HCT116 (cell line): ENCODE results near the gene ERLEC1. TPM values are rescaled to one million over a fixed set of nuclear protein-coding genes. Genes with fewer than 3 reads are reported as not detected.

ENCODE experiments used
- ATAC-seq: fragments of 200-7000 bp; cut with Tn5 transposase; 2 replicates; pipeline ENCODE4 v1.9.1; 2020; ENCODE audit warnings: mild to moderate bottlenecking, moderate library complexity
- BruUV-seq: library from RNA; stranded (reverse); fragments of 400-500 nt; replicated peaks from 2 replicates; lab custom pipeline; 2021; lab: Mats Ljungman, UMichigan
- CTCF ChIA-PET: fragments of 300-600 bp; sonication (Branson Sonifier 250); formaldehyde crosslinking; loops from one replicate; lab custom pipeline; 2021; ENCODE audit warnings: antibody characterized with exemption; lab: Charles Lee
- POLR2A ChIA-PET: fragments of 300-600, 350-600 bp; sonication (Branson Sonifier 250); formaldehyde crosslinking; loops from one replicate; lab custom pipeline; 2021; ENCODE audit warnings: antibody characterized with exemption; lab: Charles Lee
- RAD21 ChIA-PET, 2 experiments: fragments of 300-600 bp; sonication (Branson Sonifier 250); formaldehyde crosslinking; loops; one replicate each; lab custom pipeline; 2023; ENCODE audit warnings: low total read pairs in 2 of 2; ENCODE audit not compliant: uncharacterized antibody in 2 of 2, unreplicated experiment in 2 of 2, low non-redundant PET in 1 of 2; lab: Charles Lee
- DNase-seq: peaks from one replicate; pipeline ENCODE4 v3.0.0-alpha.2; 2010; ENCODE audit warnings: low read depth, low spot score
- H2AFZ ChIP-seq: fragments of 200-600 bp; shearing (Covaris generic), sonication (generic); 2 replicates; pipeline ENCODE4 v1.6.1; 2017; ENCODE audit warnings: low read depth, mixed run types, mixed read lengths, antibody characterized with exemption, low read length; ENCODE audit not compliant: poor library complexity, severe bottlenecking
- H3K27ac ChIP-seq: 2 replicates; pipeline ENCODE4 v1.5.1; 2012; ENCODE audit warnings: low read depth, low read length
- H3K27me3 ChIP-seq: fragments of 200-600 bp; sonication (generic); 2 replicates; pipeline ENCODE4 v1.6.1; 2016; ENCODE audit warnings: mixed run types, low read length, mixed read lengths; ENCODE audit not compliant: insufficient read depth
- H3K36me3 ChIP-seq, 2 experiments: fragments of 200-500 bp in 1 of 2; fragments of 200-600 bp in 1 of 2; sonication (Bioruptor generic) in 1 of 2; sonication (generic) in 1 of 2; 2 replicates each; pipeline versions ENCODE4 v1.5.1 to v1.6.1; 2014 to 2016; ENCODE audit warnings: low read length in 2 of 2, inconsistent platforms in 1 of 2, mixed read lengths in 1 of 2, mixed run types in 1 of 2; ENCODE audit not compliant: insufficient read depth in 2 of 2, control insufficient read depth in 1 of 2
- H3K4me1 ChIP-seq, 2 experiments: fragments of 200-600 bp in 1 of 2; sonication (generic) in 1 of 2; 2 replicates each; pipeline versions ENCODE4 v1.5.1 to v1.6.1; 2012 to 2017; ENCODE audit warnings: low read length in 2 of 2, inconsistent platforms in 1 of 2, mild to moderate bottlenecking in 1 of 2, mixed read lengths in 1 of 2, mixed run types in 1 of 2, moderate library complexity in 1 of 2; ENCODE audit not compliant: insufficient read depth in 2 of 2, control insufficient read depth in 1 of 2
- H3K4me2 ChIP-seq: fragments of 200-600 bp; sonication (generic); 2 replicates; pipeline ENCODE4 v1.6.1; 2017; ENCODE audit warnings: mixed run types, low read length, mixed read lengths
- H3K4me3 ChIP-seq, 2 experiments: fragments of 200-600 bp in 1 of 2; sonication (generic) in 1 of 2; replicated peaks in 1 of 2; 2 replicates each; pipeline ENCODE4 v1.5.1; 2011 to 2016; ENCODE audit warnings: low read length in 2 of 2, control low read depth in 1 of 2, low read depth in 1 of 2, mild to moderate bottlenecking in 1 of 2, mixed read lengths in 1 of 2, mixed run types in 1 of 2
- H3K79me2 ChIP-seq: fragments of 200-600 bp; sonication (generic); 2 replicates; pipeline ENCODE4 v1.6.1; 2017; ENCODE audit warnings: mild to moderate bottlenecking, mixed run types, low read length, moderate library complexity, mixed read lengths; ENCODE audit not compliant: insufficient read depth
- H3K9ac ChIP-seq: fragments of 200-600 bp; sonication (generic); 2 replicates; pipeline ENCODE4 v1.6.1; 2016; ENCODE audit warnings: low read length, mixed read lengths
- H3K9me2 ChIP-seq: fragments of 200-600 bp; sonication (generic), shearing (Covaris generic); 2 replicates; pipeline ENCODE4 v1.6.1; 2017; ENCODE audit warnings: mixed run types, mild to moderate bottlenecking, moderate library complexity; ENCODE audit not compliant: insufficient read depth
- H3K9me3 ChIP-seq, 2 experiments: fragments of 200-500 bp in 1 of 2; fragments of 200-600 bp in 1 of 2; sonication (Bioruptor generic) in 1 of 2; sonication (generic) in 1 of 2; 2 replicates each; pipeline ENCODE4 v1.6.1; 2014 to 2017; ENCODE audit warnings: low read length in 2 of 2, mixed read lengths in 2 of 2, inconsistent platforms in 1 of 2, low read depth in 1 of 2, mild to moderate bottlenecking in 1 of 2, mixed run types in 1 of 2, moderate library complexity in 1 of 2; ENCODE audit not compliant: control insufficient read depth in 1 of 2, insufficient read depth in 1 of 2
- H4K20me1 ChIP-seq: fragments of 200-600 bp; sonication (generic), shearing (Covaris generic); 2 replicates; pipeline ENCODE4 v1.6.1; 2017; ENCODE audit warnings: mixed run types, mild to moderate bottlenecking, moderate library complexity; ENCODE audit not compliant: insufficient read depth
- CBX3 ChIP-seq: IDR thresholded peaks from 2 replicates; pipeline ENCODE4 v1.6.1; 2012; ENCODE audit warnings: low read depth
- JUND ChIP-seq: IDR thresholded peaks from 2 replicates; pipeline ENCODE4 v1.6.1; 2012
- REST ChIP-seq: IDR thresholded peaks from 2 replicates; pipeline ENCODE4 v1.6.1; 2012; ENCODE audit warnings: low read depth
- SIN3A ChIP-seq: IDR thresholded peaks from 2 replicates; pipeline ENCODE4 v1.6.1; 2012; ENCODE audit warnings: low read depth
- YY1 ChIP-seq: IDR thresholded peaks from 2 replicates; pipeline ENCODE4 v1.6.1; 2011; ENCODE audit warnings: low read length, low read depth, moderate library complexity, mild to moderate bottlenecking; ENCODE audit not compliant: insufficient replicate concordance; ENCODE audit errors: extremely low read depth
- ZFX ChIP-seq: fragments of 450-650 bp; IDR thresholded peaks from 2 replicates; pipeline ENCODE4 v1.6.1; 2017
- ZNF274 ChIP-seq: fragments of 200-500 bp; sonication (Bioruptor generic); IDR thresholded peaks from 2 replicates; pipeline ENCODE4 v1.6.1; 2014; ENCODE audit warnings: mild to moderate bottlenecking, low read depth, low read length, inconsistent platforms
- intact Hi-C: fragments of 100-400 bp; cut with micrococcal nuclease; formaldehyde crosslinking; loops from 2 replicates; pipeline ENCODE4 v1.10.0; 2022
- microRNA-seq: library from miRNA; unstranded; fragments of <30 nt; microRNA quantifications from one replicate; pipeline ENCODE4, GENCODE V29; 2016; ENCODE audit warnings: borderline number of aligned reads
- total RNA-seq: library from RNA; stranded (reverse); gene quantifications from one replicate; pipeline ENCODE4 v1.2.1, GENCODE V29; 2021; ENCODE audit not compliant: unreplicated experiment
- TF ChIP-seq, protein P1 (sequence below): IDR thresholded peaks from 2 replicates; pipeline ENCODE4 v1.6.1; 2012

ERLEC1 gene
- total RNA-seq, 1 experiment from 2014 or later = 26.9 TPM

DNA sequence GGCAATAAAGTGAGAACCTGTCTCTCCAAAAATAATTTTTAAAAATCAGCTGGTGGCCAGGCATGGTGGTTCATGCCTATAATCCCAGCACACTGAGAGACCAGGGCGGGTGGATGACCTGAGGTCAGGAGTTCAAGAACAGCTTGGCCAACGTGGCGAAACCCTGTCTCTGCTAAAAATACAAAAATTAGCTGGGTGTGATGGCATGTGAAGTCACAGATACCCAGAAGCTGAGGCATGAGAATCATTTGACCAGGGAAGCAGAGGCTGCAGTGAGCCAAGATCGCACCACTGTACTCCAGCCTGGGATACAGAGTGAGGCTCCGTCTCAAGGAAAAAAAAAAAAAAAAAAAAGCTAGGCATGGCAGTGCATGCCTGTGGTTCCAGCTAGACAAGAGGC, 80.3 kb downstream of the ERLEC1 start (continued):
- TF ChIP-seq REST (no peak), ZFX (no peak)

DNA sequence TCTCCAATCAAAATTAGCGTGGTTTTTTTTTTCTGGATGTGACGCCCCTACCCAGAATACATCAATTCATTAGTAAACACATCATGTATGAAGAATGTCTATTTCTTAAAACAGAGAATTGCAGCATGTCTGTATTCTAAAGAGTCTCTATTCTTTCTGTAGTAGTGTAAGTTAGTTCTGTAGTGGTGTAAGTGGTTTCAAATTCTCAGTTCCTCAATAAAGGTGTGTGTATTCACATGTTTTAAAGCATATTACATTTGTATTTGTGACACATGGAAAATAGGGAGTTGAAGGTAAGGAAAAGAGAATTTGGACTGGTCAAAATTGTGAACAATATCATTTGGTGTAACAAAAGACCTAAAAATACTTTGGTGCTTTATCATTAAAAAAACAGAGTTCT, 80.9 kb downstream of the ERLEC1 start:
- no peaks in the 10 kb centered on the region for H4K20me1 ChIP-seq
- ATAC-seq = no peak
- RAD21 ChIA-PET = no interaction called here
- no TSS peak for BruUV-seq
- H3K36me3 ChIP-seq = peaks cover 12 to 17% of the 10 kb centered on the region in 2 experiments
- no peaks in the 10 kb centered on the region for H3K9me2 ChIP-seq
- H3K9me3 ChIP-seq = no peaks in the 10 kb centered on the region
- intact Hi-C loops = no loop called here
- CTCF ChIA-PET = no interaction called here
- no peak for DNase-seq
- H3K27ac ChIP-seq = no peak overlapping the region
- no peaks in the 10 kb centered on the region for H3K27me3 ChIP-seq
- no peaks in the 10 kb centered on the region for H3K4me1 ChIP-seq
- no peak overlapping the region for H3K4me2 ChIP-seq
- H3K79me2 ChIP-seq = no peaks in the 10 kb centered on the region
- POLR2A ChIA-PET = no interaction called here
- no peak overlapping the region for H3K9ac ChIP-seq
- H3K4me3 ChIP-seq = no peak overlapping the region
- TF ChIP-seq CBX3 (no peak), YY1 (no peak), ZNF274 (no peak), SIN3A (no peak), JUND (no peak)
- TF ChIP-seq, protein P1, sequence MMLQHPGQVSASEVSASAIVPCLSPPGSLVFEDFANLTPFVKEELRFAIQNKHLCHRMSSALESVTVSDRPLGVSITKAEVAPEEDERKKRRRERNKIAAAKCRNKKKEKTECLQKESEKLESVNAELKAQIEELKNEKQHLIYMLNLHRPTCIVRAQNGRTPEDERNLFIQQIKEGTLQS = no peak
- TF ChIP-seq, all 23 proteins: peak for 0
- H2AFZ ChIP-seq = no peak overlapping the region

Small RNAs within 50 kb of the gene (microRNA-seq; reads per million reads assigned to microRNA genes)
- gene MIR3682 = not detected

Other genes with a start within 250 kb of the ERLEC1 start
- 8.4 TPM for gene CHAC2, start 19.2 kb upstream of the ERLEC1 start, total RNA-seq
- gene ASB3, start 91 bp upstream of the ERLEC1 start, total RNA-seq = 17.3 TPM
- gene GPR75, start 72.9 kb downstream of the ERLEC1 start, total RNA-seq = 1.2 TPM
- 53.2 TPM for gene PSME4, start 183.9 kb downstream of the ERLEC1 start, total RNA-seq